ENCODE measurements around the gene DEFB118.

DEFB118 gene

DNA sequence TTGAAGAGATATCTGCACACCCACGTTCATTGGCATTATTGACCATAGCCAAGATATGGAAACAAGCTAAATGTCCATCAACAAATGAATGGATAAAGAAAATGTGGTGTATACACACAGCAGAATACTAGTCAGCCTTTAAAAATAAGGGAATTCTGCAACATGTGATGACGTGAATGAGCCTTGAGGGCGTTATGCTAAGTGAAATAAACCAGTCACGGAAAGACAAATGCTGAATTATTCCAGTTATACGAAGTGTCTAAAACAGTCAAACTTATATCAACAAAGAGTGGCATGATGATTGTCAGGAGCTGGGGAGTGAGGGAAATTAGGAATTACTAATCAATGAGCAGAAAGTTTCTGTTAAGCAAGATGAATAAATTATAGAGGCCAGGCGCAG, 46.0 kb downstream of the DEFB118 start:
- no peak for DNase-seq (ENCODE audit: low read depth in 1 of 2, low spot score in 1 of 2)
- in situ Hi-C loops (cut with HindIII; ENCODE audit: low pct_unique_long_range_greater_than_20kb, low sequenced_read_pairs): no loop called here
- TF ChIP-seq JUND (IDR thresholded peaks at IDR 0.05; ENCODE audit: low read depth): no peak

- TF ChIP-seq JUND (IDR thresholded peaks at IDR 0.05; ENCODE audit: low read depth): no peak
- in situ Hi-C loops (cut with HindIII; ENCODE audit: low pct_unique_long_range_greater_than_20kb, low sequenced_read_pairs): no loop called here
- no peak for DNase-seq (ENCODE audit: low read depth in 1 of 2, low spot score in 1 of 2)
Measured at GRCh38 chr20:31415653-31416052, 47.3 kb downstream of the DEFB118 start.

GRCh38 chr20:31418307-31418706, 49.9 kb downstream of the DEFB118 start:
- no peak for TF ChIP-seq JUND (IDR thresholded peaks at IDR 0.05; ENCODE audit: low read depth)
- in situ Hi-C loops (cut with HindIII; ENCODE audit: low pct_unique_long_range_greater_than_20kb, low sequenced_read_pairs): no loop called here
- no peak for DNase-seq (ENCODE audit: low read depth in 1 of 2, low spot score in 1 of 2)
